Parathyroid adenoma (tissue), 2 donors: ENCODE data around the gene CGREF1.

Experiments
- H2AFZ ChIP-seq: fragments of 300-600 bp; sonication (generic); one replicate; pipeline ENCODE4 v1.7.0; 2017; ENCODE audit warnings: antibody characterized with exemption, mild to moderate bottlenecking
- H3K27ac ChIP-seq: fragments of 300-600 bp; sonication (generic); one replicate; pipeline ENCODE4 v1.7.0; 2017
- H3K27me3 ChIP-seq: fragments of 300-600 bp; sonication (generic); one replicate; pipeline ENCODE4 v1.7.0; 2017; ENCODE audit warnings: low read length; ENCODE audit not compliant: control insufficient read depth, insufficient read depth
- H3K36me3 ChIP-seq: fragments of 300-600 bp; sonication (generic); one replicate; pipeline ENCODE4 v1.7.0; 2017; ENCODE audit warnings: low read length; ENCODE audit not compliant: control insufficient read depth, insufficient read depth
- H3K4me1 ChIP-seq: fragments of 300-600 bp; sonication (generic); one replicate; pipeline ENCODE4 v1.7.0; 2017; ENCODE audit warnings: control low read depth
- H3K4me2 ChIP-seq: fragments of 300-600 bp; sonication (generic); one replicate; pipeline ENCODE4 v1.7.0; 2017; ENCODE audit warnings: low read length
- H3K4me3 ChIP-seq: fragments of 300-600 bp; sonication (generic); one replicate; pipeline ENCODE4 v1.7.0; 2017; ENCODE audit warnings: low read depth, low read length
- H3K79me2 ChIP-seq: fragments of 300-600 bp; sonication (generic); one replicate; pipeline ENCODE4 v1.7.0; 2017; ENCODE audit warnings: control low read depth
- H3K9ac ChIP-seq: fragments of 300-600 bp; sonication (generic); one replicate; pipeline ENCODE4 v1.7.0; 2017; ENCODE audit warnings: mild to moderate bottlenecking
- H3K9me3 ChIP-seq: fragments of 300-600 bp; sonication (generic); one replicate; pipeline ENCODE4 v1.7.0; 2017; ENCODE audit warnings: low read length; ENCODE audit not compliant: control insufficient read depth
- TF ChIP-seq, protein P1 (sequence below): fragments of 300-600 bp; sonication (generic); IDR thresholded peaks from one replicate; pipeline ENCODE4 v1.7.0; 2017; ENCODE audit warnings: antibody characterized with exemption, mild to moderate bottlenecking
- donor health status: primary hyperparathyroidism.

CGREF1 gene

DNA sequence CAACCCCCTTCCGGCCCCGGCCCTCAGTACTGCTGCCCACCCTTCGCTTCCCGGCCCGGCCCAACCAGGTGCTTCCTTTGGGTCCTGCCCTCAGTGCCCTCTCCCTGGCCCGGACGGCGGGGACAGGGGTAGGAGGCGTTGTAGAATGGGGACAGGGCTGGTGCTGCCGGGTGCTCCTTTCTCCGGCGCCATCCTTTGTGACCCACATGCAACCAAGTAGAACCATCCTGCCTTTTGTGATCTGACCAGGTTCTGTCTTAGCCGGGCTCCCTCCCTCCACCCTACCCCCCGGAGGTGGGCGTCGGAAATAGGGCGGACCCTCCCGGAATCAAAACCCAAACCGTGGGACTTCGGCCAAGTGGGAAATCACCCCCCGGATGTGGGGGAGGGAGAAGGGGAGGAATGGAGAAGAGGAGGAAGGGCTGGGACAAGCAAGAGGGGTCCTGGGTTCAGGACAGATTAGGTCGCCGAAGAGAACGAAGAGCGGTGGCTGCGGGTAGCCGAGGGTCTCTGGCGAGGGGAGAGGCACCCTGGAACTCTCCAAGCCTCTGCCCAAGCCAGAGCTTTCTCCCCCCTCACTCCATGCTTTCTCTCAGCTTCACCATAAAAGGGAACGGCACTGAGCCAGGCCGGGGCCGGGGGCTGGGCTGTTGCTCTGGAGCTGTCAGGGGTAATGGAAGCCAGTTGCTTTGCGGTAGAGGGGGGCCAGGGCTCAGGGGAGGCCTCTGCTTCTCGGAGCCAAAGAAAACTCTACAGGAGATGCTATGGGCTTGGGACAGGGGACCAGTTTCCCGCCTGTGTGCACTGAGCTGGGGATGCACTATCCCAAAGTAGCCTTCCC lies 46.7 kb downstream of the CGREF1 start:
- Histone ChIP-seq H3K4me2 (peak overlapping the region; percentile 86), H3K27ac (peak overlapping the region; percentile 74), H3K79me2 (peaks cover 22% of the 10 kb centered on the region), H3K4me1 (peaks cover 12% of the 10 kb centered on the region), H3K27me3 (no peaks in the 10 kb centered on the region), H3K4me3 (peak overlapping the region; percentile 63), H3K36me3 (no peaks in the 10 kb centered on the region), H3K9ac (no peak overlapping the region), H3K9me3 (no peaks in the 10 kb centered on the region), H2AFZ (peak overlapping the region; percentile 95)
- TF ChIP-seq, protein P1, sequence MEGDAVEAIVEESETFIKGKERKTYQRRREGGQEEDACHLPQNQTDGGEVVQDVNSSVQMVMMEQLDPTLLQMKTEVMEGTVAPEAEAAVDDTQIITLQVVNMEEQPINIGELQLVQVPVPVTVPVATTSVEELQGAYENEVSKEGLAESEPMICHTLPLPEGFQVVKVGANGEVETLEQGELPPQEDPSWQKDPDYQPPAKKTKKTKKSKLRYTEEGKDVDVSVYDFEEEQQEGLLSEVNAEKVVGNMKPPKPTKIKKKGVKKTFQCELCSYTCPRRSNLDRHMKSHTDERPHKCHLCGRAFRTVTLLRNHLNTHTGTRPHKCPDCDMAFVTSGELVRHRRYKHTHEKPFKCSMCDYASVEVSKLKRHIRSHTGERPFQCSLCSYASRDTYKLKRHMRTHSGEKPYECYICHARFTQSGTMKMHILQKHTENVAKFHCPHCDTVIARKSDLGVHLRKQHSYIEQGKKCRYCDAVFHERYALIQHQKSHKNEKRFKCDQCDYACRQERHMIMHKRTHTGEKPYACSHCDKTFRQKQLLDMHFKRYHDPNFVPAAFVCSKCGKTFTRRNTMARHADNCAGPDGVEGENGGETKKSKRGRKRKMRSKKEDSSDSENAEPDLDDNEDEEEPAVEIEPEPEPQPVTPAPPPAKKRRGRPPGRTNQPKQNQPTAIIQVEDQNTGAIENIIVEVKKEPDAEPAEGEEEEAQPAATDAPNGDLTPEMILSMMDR: no peak

DNA sequence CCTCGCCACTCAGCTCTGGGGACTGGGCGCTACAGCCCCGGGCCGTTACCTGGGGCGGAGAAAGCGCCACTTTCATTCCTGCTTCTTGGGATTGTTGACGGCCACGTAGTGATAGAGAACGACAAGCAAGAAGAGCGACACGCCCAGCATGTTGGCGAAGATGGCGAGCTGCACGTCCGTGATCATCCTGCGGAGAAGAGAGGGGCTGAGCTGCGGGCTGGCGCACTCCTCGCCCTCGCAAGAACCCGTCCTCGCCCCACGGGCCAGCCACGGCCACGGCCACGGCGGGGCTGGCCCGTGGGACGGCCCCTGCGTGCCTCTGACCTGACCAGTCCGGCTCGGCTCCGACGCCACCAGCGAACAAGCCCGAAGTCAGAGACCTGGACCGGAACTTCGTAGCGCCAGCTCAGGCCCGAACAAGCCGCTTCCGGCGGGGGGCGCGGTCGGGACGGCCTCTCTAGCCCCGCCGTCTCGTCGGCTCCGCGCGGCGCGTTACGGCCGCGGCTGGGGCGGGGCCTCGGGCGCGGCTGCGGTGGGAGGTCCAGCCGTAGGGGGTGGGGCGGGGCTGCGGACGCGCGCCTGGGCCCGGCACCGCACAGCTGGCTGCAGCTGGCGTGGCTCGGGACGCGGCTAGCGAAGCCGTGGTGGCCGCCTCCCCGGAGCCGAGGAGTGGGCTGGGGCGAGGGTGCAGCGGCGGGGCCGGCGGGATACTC lies 47.5 kb downstream of the CGREF1 start, which contains the start of gene OST4:
OST4 (minus strand) TSS at position 378 of the 713 bp plus-strand sequence.
- TF ChIP-seq, protein P1: peak; percentile 26
- Histone ChIP-seq H2AFZ (peak within 1 kb of the TSS; percentile 98), H3K4me1 (peaks cover 12% of the 10 kb centered on the region), H3K9ac (peak within 1 kb of the TSS; percentile 51), H3K4me2 (peak within 1 kb of the TSS; percentile 86), H3K4me3 (peak within 1 kb of the TSS; percentile 87), H3K27me3 (no peaks in the 10 kb centered on the region), H3K9me3 (no peaks in the 10 kb centered on the region), H3K36me3 (no peaks in the 10 kb centered on the region), H3K79me2 (peaks cover 22% of the 10 kb centered on the region), H3K27ac (peak within 1 kb of the TSS; percentile 74)

DNA sequence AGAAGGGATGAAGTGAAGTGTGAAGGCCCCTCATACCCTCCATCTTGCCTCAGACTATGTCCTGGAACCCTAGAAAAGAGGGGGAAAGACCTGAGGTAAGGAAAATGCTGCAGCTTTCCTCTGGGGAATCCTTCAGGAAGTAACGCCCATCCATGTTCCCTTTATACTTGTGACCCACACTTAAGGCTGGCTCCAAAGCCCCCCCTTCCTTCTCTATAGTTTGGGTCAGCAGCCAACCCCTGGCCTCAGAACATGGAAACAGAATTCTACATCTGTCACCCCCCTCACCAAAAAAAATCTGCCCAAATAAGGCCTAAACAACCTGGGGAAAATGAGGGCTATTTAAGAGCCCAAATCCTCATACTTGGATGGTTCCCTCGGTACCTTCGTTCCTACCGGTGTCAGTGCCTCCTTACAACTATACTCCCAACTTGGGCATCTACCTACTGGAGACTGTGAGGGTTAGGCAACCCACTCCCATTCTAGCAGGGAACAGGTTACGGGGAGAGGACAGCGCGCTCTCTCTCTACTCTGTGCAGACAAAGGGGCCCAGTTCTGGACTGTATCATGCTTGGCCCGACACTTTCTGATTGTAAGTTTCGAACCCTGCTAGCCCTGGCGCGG lies 48.2 kb downstream of the CGREF1 start:
- no peaks in the 10 kb centered on the region for H3K27me3 ChIP-seq
- peak overlapping the region; percentile 51 for H3K9ac ChIP-seq
- H3K9me3 ChIP-seq: no peaks in the 10 kb centered on the region
- H3K27ac ChIP-seq: peak overlapping the region; percentile 68
- H3K4me2 ChIP-seq: peak overlapping the region; percentile 62
- peak overlapping the region; percentile 87 for H3K4me3 ChIP-seq
- H3K79me2 ChIP-seq: peaks cover 22% of the 10 kb centered on the region
- peaks cover 12% of the 10 kb centered on the region for H3K4me1 ChIP-seq
- peak overlapping the region; percentile 98 for H2AFZ ChIP-seq
- no peaks in the 10 kb centered on the region for H3K36me3 ChIP-seq
- TF ChIP-seq, protein P1: no peak

DNA sequence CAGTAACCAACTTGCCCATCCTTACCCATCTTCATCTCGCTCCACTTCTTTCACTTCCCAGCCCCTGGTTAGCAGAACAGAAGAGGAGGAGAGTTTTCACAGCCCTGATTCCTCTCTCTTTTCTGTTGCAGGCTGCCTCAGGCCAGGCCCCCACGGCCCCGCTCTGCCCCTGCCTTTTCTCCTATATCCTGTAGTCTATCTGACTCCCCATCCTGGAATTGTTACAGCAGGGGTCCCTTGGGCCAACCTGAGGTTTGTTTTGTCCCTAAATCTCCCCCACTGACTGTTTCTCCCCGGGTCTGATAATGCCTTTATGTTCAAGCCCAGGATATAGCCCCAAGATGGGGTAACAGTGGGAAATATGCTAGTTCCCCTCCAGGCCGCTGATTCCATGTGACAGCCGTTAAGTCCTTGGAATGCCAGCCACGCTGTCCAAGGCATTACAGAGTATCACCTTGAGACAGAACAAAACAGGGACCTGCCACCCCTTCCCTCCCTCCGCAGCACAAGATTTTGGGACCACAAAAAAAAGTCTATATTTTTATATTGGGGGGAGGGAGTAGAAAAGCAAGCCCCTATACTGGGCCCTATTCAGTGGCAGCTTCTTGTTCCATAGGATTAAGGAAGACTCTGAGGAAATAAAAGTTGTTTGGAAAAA lies 48.8 kb downstream of the CGREF1 start:
- Histone ChIP-seq H3K4me2 (peak overlapping the region; percentile 62), H3K27ac (no peak overlapping the region), H3K4me1 (peaks cover 12% of the 10 kb centered on the region), H3K79me2 (peaks cover 22% of the 10 kb centered on the region), H3K9ac (no peak overlapping the region), H3K9me3 (no peaks in the 10 kb centered on the region), H2AFZ (no peak overlapping the region), H3K27me3 (no peaks in the 10 kb centered on the region), H3K36me3 (no peaks in the 10 kb centered on the region), H3K4me3 (peak overlapping the region; percentile 87)
- TF ChIP-seq, protein P1: no peak
